Neural cell (in vitro differentiated cells): Measurements from ENCODE around the gene DST. TPM values are rescaled to one million over a fixed set of nuclear protein-coding genes. Genes with fewer than 3 reads are reported as not detected.

Experiments
- H2AFZ ChIP-seq: fragments of 200-600, 300-800 bp; sonication (generic), shearing (Covaris generic); 2 replicates; pipeline ENCODE4 v1.6.0; 2014; ENCODE audit warnings: low read depth, mild to moderate bottlenecking, antibody characterized with exemption, low read length, moderate library complexity
- H3F3A ChIP-seq: fragments of 200-600 bp; shearing (Covaris generic); 2 replicates; pipeline ENCODE4 v1.6.1; 2016; ENCODE audit warnings: mild to moderate bottlenecking, moderate library complexity, mixed read lengths, antibody characterized with exemption, low read length; ENCODE audit not compliant: insufficient read depth, poor library complexity, severe bottlenecking
- H3K27ac ChIP-seq: fragments of 200-600, 300-800 bp; sonication (generic), shearing (Covaris generic); 2 replicates; pipeline ENCODE4 v1.5.1; 2014; ENCODE audit warnings: mild to moderate bottlenecking, low read length, moderate library complexity
- H3K27me3 ChIP-seq: fragments of 300-800, 200-600 bp; sonication (generic), shearing (Covaris generic); 2 replicates; pipeline ENCODE4 v1.6.0; 2014; ENCODE audit warnings: mild to moderate bottlenecking, low read depth, low read length, moderate library complexity; ENCODE audit not compliant: insufficient read depth
- H3K36me3 ChIP-seq: fragments of 300-800, 200-600 bp; sonication (generic), shearing (Covaris generic); 2 replicates; pipeline ENCODE4 v1.5.1; 2014; ENCODE audit warnings: mild to moderate bottlenecking, antibody characterized with exemption, low read length, moderate library complexity; ENCODE audit not compliant: insufficient read depth
- H3K4me2 ChIP-seq: fragments of 300-800, 200-600 bp; sonication (generic), shearing (Covaris generic); 2 replicates; pipeline ENCODE4 v1.6.0; 2014; ENCODE audit warnings: mild to moderate bottlenecking, low read length
- H3K4me3 ChIP-seq: fragments of 300-800, 200-600 bp; sonication (generic), shearing (Covaris generic); 2 replicates; pipeline ENCODE4 v1.5.1; 2014; ENCODE audit warnings: mild to moderate bottlenecking, low read length, moderate library complexity
- H3K79me2 ChIP-seq: fragments of 200-600 bp; shearing (Covaris generic); replicated peaks from 2 replicates; pipeline ENCODE4 v1.6.0; 2014; ENCODE audit warnings: mild to moderate bottlenecking, low read length, moderate library complexity; ENCODE audit not compliant: insufficient read depth
- H3K9ac ChIP-seq: fragments of 300-800, 200-600 bp; sonication (generic), shearing (Covaris generic); 2 replicates; pipeline ENCODE4 v1.6.1; 2016; ENCODE audit warnings: mild to moderate bottlenecking, low read length, mixed read lengths
- H3K9me2 ChIP-seq: fragments of 200-600 bp; shearing (Covaris generic); 2 replicates; pipeline ENCODE4 v1.6.1; 2016; ENCODE audit warnings: mild to moderate bottlenecking, low read length, mixed read lengths; ENCODE audit not compliant: insufficient read depth
- H3K9me3 ChIP-seq: fragments of 200-600, 300-800 bp; sonication (generic), shearing (Covaris generic); 2 replicates; pipeline ENCODE4 v1.6.1; 2016; ENCODE audit warnings: mild to moderate bottlenecking, mixed run types, low read length, moderate library complexity, mixed read lengths
- H4K20me1 ChIP-seq: fragments of 200-600 bp; shearing (Covaris generic); 2 replicates; pipeline ENCODE4 v1.6.1; 2016; ENCODE audit warnings: mild to moderate bottlenecking, mixed run types; ENCODE audit not compliant: insufficient read depth
- EP300 ChIP-seq: fragments of 450-650 bp; conservative IDR thresholded peaks from 2 replicates; pipeline ENCODE4 v1.6.1; 2014; ENCODE audit warnings: antibody characterized with exemption, mild to moderate bottlenecking, moderate library complexity; ENCODE audit not compliant: poor library complexity, severe bottlenecking
- EZH2 ChIP-seq: fragments of 200-600, 300-800 bp; shearing (Covaris generic), sonication (generic); IDR thresholded peaks from 2 replicates; pipeline ENCODE4 v1.6.1; 2014; ENCODE audit warnings: antibody characterized with exemption, low read length, borderline replicate concordance, mild to moderate bottlenecking; ENCODE audit not compliant: insufficient read depth, poor library complexity, severe bottlenecking
- MXI1 ChIP-seq: fragments of 450-650 bp; conservative IDR thresholded peaks from 2 replicates; pipeline ENCODE4 v1.6.1; 2014; ENCODE audit warnings: antibody characterized with exemption, mild to moderate bottlenecking; ENCODE audit not compliant: poor library complexity, severe bottlenecking
- POLR2AphosphoS5 ChIP-seq: IDR thresholded peaks from 2 replicates; pipeline ENCODE4 v1.6.1; 2012
- RAD21 ChIP-seq: fragments of 450-650 bp; conservative IDR thresholded peaks from 2 replicates; pipeline ENCODE4 v1.6.1; 2014; ENCODE audit warnings: antibody characterized with exemption, mild to moderate bottlenecking, moderate library complexity
- SMC3 ChIP-seq: fragments of 450-650 bp; conservative IDR thresholded peaks from 2 replicates; pipeline ENCODE4 v1.6.1; 2014; ENCODE audit warnings: antibody characterized with exemption, mild to moderate bottlenecking, moderate library complexity; ENCODE audit not compliant: poor library complexity
- TAF1 ChIP-seq: IDR thresholded peaks from 2 replicates; pipeline ENCODE4 v1.6.1; 2012; ENCODE audit warnings: low read depth
- polyA plus RNA-seq: library from polyadenylated mRNA; depleted of rRNA; stranded (reverse); fragments of >200 nt; gene quantifications from 2 replicates; pipeline ENCODE4 v1.2.3, GENCODE V29; 2014
- TF ChIP-seq, protein P1 (sequence below): IDR thresholded peaks from 2 replicates; pipeline ENCODE4 v1.6.1; 2012; ENCODE audit warnings: borderline replicate concordance
- TF ChIP-seq, protein P2 (sequence below): fragments of 450-650 bp; IDR thresholded peaks from 2 replicates; pipeline ENCODE4 v1.5.1; 2014; ENCODE audit warnings: antibody characterized with exemption, mild to moderate bottlenecking, moderate library complexity; ENCODE audit not compliant: poor library complexity, severe bottlenecking

DST gene
- polyA plus RNA-seq, 1 donor from 2014 or later: 118 TPM

DNA sequence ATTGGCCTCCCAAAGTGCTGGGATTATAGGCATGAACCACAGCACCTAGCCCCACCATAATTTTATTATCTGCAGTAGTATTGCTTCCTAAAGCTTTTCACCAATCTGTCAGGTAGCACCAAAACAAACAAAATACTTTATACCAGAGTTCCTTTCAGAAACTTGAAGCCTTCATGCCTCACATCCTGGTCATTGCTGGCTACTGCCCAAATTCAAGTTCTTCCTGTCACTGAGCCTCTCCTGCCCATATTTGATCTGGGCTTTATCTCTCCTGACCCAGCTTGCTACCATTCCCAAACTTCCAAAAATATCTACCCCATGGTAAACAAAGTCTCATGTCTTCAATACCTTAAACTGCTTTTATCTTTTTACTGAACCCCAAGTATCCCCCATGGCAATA lies 34.9 kb upstream of the DST start:
- no peaks in the 10 kb centered on the region for H3F3A ChIP-seq
- H3K27ac ChIP-seq: no peak overlapping the region
- no peaks in the 10 kb centered on the region for H3K79me2 ChIP-seq
- TF ChIP-seq RAD21: no peak
- TF ChIP-seq POLR2AphosphoS5: no peak
- TF ChIP-seq TAF1: no peak
- TF ChIP-seq EZH2: no peak
- TF ChIP-seq, protein P1, sequence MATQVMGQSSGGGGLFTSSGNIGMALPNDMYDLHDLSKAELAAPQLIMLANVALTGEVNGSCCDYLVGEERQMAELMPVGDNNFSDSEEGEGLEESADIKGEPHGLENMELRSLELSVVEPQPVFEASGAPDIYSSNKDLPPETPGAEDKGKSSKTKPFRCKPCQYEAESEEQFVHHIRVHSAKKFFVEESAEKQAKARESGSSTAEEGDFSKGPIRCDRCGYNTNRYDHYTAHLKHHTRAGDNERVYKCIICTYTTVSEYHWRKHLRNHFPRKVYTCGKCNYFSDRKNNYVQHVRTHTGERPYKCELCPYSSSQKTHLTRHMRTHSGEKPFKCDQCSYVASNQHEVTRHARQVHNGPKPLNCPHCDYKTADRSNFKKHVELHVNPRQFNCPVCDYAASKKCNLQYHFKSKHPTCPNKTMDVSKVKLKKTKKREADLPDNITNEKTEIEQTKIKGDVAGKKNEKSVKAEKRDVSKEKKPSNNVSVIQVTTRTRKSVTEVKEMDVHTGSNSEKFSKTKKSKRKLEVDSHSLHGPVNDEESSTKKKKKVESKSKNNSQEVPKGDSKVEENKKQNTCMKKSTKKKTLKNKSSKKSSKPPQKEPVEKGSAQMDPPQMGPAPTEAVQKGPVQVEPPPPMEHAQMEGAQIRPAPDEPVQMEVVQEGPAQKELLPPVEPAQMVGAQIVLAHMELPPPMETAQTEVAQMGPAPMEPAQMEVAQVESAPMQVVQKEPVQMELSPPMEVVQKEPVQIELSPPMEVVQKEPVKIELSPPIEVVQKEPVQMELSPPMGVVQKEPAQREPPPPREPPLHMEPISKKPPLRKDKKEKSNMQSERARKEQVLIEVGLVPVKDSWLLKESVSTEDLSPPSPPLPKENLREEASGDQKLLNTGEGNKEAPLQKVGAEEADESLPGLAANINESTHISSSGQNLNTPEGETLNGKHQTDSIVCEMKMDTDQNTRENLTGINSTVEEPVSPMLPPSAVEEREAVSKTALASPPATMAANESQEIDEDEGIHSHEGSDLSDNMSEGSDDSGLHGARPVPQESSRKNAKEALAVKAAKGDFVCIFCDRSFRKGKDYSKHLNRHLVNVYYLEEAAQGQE: no peak
- TF ChIP-seq, protein P2, sequence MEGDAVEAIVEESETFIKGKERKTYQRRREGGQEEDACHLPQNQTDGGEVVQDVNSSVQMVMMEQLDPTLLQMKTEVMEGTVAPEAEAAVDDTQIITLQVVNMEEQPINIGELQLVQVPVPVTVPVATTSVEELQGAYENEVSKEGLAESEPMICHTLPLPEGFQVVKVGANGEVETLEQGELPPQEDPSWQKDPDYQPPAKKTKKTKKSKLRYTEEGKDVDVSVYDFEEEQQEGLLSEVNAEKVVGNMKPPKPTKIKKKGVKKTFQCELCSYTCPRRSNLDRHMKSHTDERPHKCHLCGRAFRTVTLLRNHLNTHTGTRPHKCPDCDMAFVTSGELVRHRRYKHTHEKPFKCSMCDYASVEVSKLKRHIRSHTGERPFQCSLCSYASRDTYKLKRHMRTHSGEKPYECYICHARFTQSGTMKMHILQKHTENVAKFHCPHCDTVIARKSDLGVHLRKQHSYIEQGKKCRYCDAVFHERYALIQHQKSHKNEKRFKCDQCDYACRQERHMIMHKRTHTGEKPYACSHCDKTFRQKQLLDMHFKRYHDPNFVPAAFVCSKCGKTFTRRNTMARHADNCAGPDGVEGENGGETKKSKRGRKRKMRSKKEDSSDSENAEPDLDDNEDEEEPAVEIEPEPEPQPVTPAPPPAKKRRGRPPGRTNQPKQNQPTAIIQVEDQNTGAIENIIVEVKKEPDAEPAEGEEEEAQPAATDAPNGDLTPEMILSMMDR: no peak
- TF ChIP-seq SMC3: no peak
- TF ChIP-seq MXI1: no peak
- TF ChIP-seq EP300: no peak
- no peaks in the 10 kb centered on the region for H3K9me3 ChIP-seq
- no peaks in the 10 kb centered on the region for H4K20me1 ChIP-seq
- no peak overlapping the region for H3K4me2 ChIP-seq
- no peaks in the 10 kb centered on the region for H3K36me3 ChIP-seq
- no peaks in the 10 kb centered on the region for H3K9me2 ChIP-seq
- H2AFZ ChIP-seq: no peak overlapping the region
- H3K4me3 ChIP-seq: no peak overlapping the region
- no peaks in the 10 kb centered on the region for H3K27me3 ChIP-seq
- H3K9ac ChIP-seq: no peak overlapping the region

DNA sequence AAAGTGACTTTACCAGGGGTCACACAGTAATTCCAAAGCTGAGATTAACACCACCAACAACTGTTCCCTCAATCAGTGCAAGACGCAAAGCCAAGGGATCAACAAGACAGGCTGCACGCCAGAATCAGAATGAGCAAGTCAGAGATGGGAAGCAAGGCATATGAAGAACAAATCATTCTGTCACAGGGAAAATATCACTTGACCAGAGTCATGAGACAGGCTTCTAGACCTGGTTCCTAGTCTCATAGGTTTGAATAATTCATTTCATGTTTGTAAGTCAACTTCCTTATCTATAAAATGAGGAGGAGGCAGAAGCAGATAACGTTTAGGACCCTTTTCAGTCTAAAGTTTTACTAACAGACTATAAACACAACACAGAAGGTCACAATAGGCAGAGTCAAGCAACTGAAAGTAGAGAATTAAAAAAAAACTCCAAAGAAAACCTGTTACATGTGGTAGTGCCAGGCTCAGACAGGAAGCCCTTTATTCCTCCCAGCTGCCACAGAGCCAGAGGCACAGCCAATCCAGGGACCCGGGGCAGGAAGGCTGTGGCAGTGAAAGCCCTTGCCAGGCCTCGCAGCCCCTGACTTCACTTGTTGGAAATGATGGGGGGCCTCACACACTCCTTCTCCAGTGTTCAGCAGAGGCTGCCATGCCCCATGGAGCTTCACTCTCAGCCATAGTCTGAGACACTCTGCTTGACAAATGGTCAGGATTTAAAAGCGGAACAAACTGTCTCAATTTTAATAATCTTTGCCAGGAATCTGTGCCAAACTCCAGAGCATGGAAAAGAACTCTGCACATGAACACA lies 29.2 kb upstream of the DST start:
- H3K27me3 ChIP-seq: no peaks in the 10 kb centered on the region
- no peak overlapping the region for H2AFZ ChIP-seq
- H3K9ac ChIP-seq: no peak overlapping the region
- no peaks in the 10 kb centered on the region for H3K79me2 ChIP-seq
- no peaks in the 10 kb centered on the region for H3K36me3 ChIP-seq
- no peaks in the 10 kb centered on the region for H3K9me3 ChIP-seq
- no peak overlapping the region for H3K4me2 ChIP-seq
- no peak for TF ChIP-seq SMC3
- no peak for TF ChIP-seq RAD21
- TF ChIP-seq MXI1: no peak
- H4K20me1 ChIP-seq: no peaks in the 10 kb centered on the region
- H3K9me2 ChIP-seq: no peaks in the 10 kb centered on the region
- H3F3A ChIP-seq: no peaks in the 10 kb centered on the region
- H3K4me3 ChIP-seq: no peak overlapping the region
- no peak overlapping the region for H3K27ac ChIP-seq
